Ecto neural progenitor cell (in vitro differentiated cells): Measurements from ENCODE around the gene DISP2.

ENCODE experiments used
- DNase-seq: peaks from one replicate; pipeline ENCODE4 v3.0.0-alpha.2; 2018; ENCODE audit warnings: low spot score

The DISP2 gene

DNA sequence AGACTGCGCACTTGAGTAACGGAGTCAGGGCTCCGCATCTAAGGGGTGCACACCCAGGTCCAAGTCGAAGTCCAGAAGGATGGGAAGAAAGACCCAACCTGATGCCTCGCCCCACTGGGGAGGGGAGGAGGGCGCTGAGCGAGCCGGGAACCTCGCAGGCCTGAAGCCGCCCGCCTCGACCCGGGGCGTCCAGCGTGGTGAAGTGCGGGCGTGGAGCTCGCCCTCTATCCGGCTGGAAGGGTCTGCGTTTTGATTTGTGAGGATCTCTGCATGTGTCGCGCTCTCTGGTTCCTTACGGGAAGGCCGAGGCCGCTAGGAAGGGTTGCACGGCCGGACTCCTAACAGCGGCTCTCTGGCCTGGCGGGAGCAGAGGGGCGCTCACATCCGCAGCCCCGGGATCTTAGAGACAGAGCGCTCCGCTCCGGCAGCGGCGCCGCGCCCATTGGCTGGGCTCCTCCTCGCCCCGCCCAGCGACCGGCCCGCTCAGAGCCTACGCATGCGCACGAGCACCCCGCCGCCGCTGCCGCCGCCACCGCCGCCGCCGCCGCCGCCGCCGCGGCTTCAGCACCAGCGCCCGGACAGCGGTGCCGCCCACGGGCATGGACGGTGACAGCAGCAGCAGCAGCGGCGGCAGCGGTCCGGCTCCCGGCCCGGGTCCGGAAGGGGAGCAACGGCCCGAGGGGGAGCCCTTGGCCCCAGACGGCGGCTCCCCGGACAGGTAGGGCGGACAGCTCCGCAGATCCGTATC, at the start of gene DISP2:
DISP2 (plus strand) TSS at position 497 of the 748 bp plus-strand sequence; CDS start at position 600, 103 bp downstream.
- DNase-seq, result peak; percentile 97

DNA sequence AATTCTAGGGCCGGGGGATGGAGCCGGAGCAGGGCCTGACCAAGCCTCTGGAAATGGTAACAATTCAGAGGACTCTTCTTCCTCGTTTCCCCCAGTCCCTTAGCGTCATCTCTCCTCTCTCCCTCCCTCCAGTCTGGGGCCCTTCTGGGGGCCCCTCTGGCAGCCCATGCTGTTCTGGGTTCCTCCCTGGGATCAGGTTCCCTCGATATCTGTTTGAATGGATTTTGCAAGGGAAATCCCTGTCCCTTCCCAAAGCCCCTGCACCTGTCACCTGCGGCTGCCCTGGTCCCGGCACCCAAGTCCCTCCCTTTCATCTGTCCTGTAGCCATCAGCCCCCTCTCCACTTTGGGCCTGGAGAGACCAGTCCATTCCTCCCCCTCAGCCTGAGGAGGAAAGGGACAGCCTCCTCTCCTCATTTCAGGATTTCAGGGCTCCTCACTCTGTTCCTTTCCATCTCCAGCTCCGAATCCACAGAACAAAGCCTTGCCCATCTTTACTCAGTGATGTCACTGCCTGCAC, 48.6 kb upstream of the DISP2 start:
- DNase-seq, result no peak

DNA sequence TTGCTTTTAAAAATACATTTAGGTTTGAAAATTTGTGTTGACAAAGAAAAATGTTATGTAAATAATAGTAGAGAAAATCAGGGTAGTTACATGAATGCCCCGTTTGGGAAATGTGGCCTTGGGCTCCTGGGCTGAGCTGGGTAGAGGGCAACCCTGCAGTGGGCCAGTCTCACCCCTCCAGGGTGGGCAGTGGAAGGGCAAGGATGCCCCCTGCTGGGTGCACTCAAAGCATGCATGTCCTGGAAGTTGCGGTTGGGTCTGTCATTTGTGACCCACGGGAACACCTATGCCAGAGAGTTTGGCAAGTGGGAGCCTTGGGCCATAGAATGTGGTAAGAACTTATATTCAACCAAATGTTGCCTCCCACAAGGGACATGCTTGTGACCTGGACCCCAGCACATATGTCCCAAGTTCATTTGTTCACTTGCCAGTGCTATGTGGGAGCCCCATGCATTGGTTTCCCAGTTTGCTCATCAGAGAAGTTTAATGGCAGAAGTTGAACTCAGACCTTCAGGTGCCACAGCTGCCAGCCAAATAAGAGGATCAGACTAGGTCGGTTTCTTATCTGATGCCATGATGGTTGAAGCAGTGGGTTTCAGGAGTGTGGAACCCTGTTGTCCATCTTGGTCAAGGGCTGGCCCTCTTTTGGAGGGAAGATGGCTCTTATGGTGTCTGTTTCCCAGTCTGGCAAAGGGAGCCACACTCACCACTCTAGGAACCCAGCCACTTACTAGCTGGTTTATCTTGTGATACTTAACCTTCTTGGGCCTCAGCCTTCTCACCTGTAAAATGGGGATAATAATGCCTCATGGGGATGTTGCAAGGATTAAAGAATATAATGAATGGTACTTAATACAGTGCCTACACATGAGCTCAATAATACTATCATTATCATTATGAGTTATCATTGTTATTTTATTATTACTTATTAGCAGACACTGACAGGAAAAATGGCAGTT, 47.7 kb upstream of the DISP2 start:
- peak; percentile 86 for DNase-seq

DNA sequence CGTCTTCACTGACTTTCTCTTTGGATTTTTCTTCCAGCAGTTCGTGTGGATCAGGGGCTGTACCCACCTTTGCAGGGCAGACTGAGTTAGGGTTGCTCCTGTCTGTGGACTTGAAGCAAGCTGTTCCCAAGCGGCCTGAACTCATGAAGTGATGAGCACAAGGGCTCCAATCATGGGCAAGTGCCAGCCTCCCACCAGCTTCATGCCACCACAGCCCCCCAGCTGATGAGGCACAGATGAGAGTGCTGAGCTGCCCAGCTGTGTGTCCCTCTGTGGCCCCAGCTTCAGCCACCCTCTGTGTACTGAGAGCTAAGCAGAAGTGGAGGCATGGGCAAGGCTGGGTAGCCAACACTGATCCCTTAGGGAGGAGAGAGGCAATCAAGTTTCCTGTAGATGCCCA, 47.0 kb upstream of the DISP2 start:
- no peak for DNase-seq

DNA sequence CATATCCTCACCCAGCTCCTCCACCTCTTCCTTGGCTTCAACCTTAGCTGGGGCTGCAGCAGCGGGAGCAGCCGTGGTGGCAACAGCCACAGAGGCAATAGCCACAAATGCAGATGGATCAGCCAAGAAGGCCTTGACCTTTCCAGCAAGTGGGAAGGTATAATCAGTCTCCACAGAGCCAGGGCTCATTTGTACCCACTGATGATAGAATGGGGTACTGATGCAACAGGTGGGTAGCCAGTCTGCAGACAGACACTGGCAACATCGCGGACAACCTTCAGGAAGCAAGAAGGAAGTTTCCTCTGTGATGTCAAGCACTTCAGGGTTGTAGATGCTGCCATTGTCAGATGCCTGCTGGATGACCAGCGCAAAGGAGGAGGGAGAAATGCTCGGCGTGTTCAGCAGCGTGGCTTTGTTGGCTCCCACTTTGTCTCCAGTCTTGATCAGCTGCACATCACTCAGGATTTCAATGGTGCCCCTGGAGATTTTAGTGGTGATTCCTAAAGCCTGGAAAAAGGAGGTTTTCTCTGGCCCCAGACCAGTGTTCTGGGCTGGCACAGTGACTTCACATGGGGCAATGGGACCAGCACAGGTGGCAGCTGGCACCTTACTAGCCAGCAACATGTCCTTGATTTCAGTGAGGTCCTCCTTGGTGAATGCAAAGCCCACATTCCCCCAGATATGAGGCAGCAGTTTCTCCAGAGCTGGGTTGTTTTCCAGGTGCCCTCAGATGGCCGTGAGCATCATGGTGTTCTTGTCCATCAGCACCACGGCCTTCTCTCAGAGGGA, 45.5 kb upstream of the DISP2 start:
- DNase-seq, result no peak

DNA sequence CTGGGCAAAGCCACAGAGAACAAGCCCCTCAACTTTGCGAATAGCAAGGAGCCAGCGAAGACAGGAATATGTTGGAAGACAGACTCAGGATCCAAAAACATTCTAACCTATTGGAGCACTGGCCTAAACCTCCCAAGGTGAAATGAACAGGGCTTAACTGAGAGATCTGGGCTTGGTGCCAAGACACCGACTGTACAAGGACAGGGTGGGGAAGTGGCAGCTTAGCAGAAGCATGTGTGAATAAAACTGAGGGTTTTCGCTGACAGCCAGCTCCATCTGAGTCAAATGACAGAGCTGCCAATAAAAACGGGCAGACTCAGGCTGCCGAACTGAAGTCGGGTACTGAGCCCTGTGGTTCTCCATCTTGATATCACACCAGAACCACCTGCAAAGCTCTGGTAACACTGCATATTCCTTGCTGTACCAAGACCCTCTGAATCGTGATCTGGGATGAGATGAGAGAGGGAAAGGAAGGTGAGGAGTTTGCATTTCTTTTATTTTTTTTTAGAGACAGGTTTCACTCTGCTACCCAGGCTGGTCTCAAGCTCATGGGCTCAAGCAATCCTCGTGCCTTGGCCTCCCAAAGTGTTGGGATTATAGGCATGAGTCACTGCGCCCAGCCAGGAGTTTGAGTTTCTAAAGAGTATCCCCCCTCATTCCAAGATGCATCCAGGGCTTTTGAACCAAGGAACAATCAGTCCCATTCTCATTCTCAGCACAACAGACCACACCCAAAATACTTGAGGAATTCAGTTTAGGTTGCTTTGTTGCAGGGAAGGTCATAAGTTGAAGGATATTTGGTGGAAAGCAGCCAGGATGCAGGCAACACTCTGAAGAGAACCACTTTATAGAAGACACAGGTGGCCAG, 44.3 kb upstream of the DISP2 start:
- no peak for DNase-seq

DNA sequence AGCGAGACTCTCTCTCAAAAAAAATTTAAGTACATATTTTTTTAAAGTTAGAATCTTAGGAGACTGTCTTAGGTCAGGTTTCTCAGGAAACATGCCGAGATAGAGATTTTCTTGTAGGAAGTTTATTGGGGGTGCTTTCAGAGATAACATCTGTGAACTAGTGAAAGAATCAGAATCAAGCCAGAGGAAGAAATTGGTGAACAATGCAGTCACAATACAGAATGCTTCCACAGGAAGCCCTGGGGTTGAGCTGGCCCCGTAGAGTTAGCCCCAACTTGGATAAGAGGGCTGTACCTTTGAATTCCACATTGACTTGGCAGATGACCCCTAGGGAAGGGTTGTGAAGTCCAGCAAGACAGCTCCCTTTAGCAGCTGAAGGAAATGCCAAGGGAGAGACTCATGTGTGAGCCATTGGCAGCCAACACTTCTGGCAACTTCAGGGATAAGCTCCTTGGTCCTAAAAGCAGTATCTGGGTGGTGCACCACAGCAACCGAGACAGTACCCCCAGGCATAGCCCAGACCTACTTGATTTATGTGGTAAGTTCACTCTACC, 43.2 kb upstream of the DISP2 start:
- no peak for DNase-seq

DNA sequence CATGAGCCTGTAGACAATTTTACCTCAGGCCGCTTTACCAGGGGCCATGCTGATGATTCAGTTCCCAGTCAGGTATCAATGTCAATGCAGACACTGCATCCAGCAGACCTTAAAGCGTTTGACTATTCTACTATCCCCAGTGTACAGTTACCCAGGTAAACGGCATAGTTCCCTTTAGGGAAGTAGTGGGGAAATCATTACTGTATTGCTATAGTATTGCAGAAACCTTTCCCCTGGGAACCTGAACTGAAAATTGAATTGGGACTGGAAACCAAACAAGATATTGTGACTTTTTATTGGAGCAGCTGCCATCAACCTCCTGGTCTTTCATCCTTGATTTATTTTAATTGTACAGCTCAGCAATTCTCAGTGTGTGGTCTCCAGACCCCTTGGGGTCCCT, 41.1 kb upstream of the DISP2 start:
- DNase-seq, result no peak

DNA sequence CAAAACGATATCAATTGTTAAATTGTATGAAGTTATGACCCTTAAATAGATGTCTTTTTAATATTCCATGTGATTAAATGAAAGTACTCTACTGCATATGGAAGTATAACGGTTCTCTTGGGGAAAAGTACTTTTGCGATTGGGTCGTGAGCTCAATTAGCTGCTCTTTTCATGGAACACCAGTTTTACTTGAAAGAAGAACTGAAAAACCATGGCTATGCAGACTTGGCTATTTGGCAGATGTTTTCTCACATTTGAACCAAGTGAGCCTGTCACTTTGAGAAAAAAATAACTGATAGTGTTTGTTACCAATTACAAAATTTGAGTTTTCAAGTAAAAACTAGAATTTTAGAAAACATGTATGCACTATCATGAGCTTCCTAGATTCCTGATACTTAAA, 40.4 kb upstream of the DISP2 start:
- no peak for DNase-seq

GRCh38 chr15:40320409-40320808, 37.6 kb upstream of the DISP2 start:
- DNase-seq, result no peak

GRCh38 chr15:40320931-40321371, 37.1 kb upstream of the DISP2 start:
- no peak for DNase-seq

GRCh38 chr15:40322531-40323238, 35.3 kb upstream of the DISP2 start:
- DNase-seq, result peak; percentile 68

- peak; percentile 95 for DNase-seq
Measured at GRCh38 chr15:40323239-40323952, 34.6 kb upstream of the DISP2 start, which contains the start of gene INAFM2. Gene INAFM2 (plus strand): TSS chr15:40323692. CDS start chr15:40324056, 364 bp downstream.

DNA sequence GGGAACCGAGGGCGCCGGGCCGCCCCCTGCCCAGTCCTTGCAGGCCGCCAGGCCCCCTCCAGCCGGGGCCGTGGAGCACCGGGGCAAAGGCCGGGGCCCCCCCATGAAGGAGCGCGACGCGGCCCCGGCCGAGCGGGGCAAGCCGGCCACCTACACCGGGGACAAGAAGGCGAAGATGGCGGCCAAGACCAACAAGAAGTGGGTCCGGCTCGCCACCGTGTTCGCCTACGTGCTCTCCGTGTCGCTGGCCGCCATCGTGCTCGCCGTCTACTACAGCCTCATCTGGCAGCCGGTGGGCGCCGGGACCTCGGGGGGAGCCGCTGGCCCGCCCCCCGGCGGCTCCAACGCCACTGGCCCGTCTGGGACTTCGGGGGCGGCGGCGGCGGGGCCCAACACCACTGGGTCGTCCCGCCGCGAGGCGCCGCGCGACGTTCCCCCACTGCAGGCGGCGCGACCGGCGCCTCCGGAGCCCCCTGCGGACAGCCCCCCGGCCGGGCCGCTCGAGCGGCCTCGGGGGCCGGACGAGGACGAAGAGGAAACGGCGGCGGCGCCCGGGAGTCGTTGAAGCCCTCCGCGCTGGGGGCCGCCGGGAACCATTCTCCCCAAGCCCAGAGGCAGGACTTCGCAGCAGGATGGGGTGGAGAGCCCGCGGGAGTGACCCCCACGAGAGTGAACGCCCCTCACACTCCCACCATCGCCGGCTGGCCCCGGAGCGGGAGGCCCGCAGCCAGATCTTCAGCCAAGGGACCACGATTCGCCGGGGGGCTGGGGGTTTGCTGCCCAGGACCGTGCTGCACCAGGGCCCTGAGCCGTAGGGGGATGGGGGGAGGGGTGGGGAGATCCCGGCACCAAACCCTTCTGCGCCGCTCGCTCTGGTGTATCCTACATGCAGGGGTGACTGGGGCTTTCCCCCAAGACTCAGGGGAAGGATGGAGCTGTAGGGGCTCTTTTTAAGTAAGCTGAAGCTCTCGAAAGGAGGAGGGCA, 33.8 kb upstream of the DISP2 start:
- no peak for DNase-seq

- no peak for DNase-seq
Measured at GRCh38 chr15:40325188-40325587, 32.8 kb upstream of the DISP2 start.

DNA sequence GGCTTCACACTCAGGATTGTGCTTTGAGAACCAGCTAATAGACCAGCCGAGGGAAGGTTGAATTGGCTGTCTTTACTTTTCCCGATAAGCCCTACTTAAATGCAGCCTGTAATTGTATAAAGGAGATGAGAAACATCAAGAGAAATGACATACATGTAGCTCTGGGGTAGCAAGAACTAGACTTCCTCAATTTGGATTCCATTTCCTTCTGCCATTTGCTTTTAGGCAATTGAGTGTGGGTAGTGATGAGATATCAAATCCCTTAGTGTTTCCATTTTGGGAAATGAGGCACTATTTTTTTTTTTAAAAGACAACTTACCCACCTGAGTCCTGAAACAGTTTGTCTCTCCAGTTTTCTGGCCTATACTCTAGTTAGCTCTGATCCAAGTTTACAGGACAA, 32.3 kb upstream of the DISP2 start:
- no peak for DNase-seq

GRCh38 chr15:40327457-40327856, 30.6 kb upstream of the DISP2 start:
- DNase-seq, result no peak

DNA sequence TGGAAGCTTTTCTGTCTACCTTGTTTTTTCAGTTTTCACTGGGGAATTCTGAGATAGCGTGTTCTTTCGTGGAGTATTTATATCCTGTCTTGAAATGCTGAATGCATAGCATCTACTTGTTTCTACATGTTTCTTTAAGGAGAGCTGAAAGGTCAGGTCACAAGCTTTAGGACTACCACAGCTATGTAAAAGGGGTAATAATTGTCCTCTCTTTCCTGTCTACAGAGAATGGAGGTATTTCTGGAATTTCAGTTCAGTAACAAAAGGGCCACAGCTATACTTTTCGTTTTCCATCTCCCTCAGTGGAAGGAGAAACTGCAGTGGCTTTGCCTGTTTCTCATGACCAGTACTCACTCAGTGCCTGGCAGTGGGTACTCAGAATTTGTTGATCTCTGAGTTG, 29.8 kb upstream of the DISP2 start:
- DNase-seq, result no peak
